ENCODE results near the gene ZFYVE16.
A peak's percentile ranks its signal among the peaks of the same experiment; 100 is the strongest.
"Not testable (repeated sequence)": the region's sequence is repeated elsewhere in the genome, so short reads cannot be mapped to it uniquely, and the experiment has no call there.

ZFYVE16 gene

DNA sequence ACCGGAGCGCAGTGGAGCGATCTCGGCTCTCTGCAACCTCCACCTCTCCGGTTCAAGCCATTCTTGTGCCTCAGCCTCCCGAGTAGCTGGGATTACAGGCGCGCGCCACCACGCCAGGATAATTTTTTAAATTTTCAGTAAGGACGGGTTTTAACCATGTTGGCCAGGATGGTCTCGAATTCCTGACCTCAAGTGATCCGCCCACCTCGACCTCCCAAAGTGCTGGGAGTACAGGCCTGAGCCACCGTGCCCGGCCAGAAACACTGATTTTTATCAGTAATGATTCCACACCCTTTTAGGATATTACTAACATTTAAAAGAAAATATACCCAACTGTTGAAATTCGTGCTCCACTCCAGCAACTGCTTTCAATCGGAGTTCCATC is 79.6 kb downstream of the ZFYVE16 start:
- DNase-seq (ENCODE audit: extremely low read depth in 1 of 2, low read depth in 1 of 2): no peak

DNA sequence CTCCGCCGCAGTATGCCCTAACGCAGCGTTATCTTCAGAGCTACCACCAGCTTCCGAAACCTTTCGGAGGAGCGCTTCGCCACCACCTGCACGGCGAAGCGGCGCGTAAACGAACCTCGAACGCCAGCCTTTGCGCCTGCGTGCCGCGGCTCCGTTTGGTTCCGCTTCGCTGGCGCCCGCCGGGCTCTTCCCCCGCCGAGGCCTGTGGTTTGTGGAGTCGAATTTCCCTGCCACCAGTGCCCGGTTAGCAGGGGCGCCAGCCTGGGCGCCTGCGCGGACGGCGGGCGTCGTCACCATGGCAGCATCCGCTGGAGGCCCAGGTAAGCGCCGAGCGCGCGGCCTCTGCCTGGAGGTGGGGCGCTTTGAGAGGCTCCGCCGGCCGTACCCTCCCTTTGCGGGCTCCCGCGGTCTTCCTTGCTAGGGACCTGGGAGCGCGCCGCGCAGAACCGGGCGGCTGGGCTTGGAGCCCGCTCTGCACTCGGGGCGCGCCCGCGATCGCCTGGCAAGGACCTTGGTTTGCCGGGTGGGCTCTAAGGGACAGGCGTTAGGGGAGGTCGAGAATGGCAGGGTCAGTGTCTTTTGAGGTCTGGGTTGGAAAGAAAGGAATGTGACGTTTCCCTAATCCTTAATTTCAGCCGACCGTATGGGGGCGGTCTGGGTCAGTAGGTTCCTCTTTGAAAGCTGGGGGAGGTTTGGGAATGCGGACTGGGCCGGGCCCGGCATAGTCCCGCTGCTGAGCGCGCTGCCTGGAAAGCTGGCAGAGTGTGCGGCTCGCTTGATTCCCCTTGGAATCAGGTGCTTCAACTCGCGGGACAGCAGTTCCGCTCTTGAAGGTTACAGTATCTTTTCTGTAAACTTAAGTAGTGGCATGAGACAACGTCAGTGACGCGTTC is 80.2 kb downstream of the ZFYVE16 start, which contains the start of gene FAM151B:
TSS of gene FAM151B (plus strand) at position 272 of the 893 bp plus-strand sequence. CDS start at position 296, 24 bp downstream.
- DNase-seq (ENCODE audit: extremely low read depth in 1 of 2, low read depth in 1 of 2): peak; percentile 14 to 37

GRCh38 chr5:80491296-80491695 is 83.4 kb downstream of the ZFYVE16 start:
- DNase-seq (ENCODE audit: extremely low read depth in 1 of 2, low read depth in 1 of 2): no peak

GRCh38 chr5:80492741-80493140 is 84.9 kb downstream of the ZFYVE16 start:
- DNase-seq (ENCODE audit: extremely low read depth in 1 of 2, low read depth in 1 of 2): no peak

DNA sequence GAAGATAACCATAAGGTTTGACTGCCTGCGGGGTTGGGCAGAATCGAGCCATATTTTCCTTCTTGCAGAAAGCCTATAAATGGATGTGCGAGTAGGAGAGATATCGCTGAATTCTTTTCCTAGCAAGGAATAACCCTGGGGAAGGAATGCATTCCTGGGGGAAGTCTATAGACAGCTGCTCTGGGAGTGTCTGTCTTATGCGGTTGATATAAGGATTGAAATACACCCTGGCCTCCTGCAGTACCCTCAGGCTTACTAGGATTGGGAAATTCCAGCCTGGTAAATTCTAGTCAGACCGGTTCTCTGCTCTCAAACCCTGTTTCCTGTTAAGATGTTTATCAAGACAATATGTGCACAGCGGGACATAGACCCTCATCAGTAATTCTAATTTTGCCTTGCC is 85.6 kb downstream of the ZFYVE16 start:
- not testable (repeated sequence) for DNase-seq (ENCODE audit: extremely low read depth in 1 of 2, low read depth in 1 of 2)

- no peak for DNase-seq (ENCODE audit: extremely low read depth in 1 of 2, low read depth in 1 of 2)
Observed at GRCh38 chr5:80495891-80496290, 88.0 kb downstream of the ZFYVE16 start.

DNA sequence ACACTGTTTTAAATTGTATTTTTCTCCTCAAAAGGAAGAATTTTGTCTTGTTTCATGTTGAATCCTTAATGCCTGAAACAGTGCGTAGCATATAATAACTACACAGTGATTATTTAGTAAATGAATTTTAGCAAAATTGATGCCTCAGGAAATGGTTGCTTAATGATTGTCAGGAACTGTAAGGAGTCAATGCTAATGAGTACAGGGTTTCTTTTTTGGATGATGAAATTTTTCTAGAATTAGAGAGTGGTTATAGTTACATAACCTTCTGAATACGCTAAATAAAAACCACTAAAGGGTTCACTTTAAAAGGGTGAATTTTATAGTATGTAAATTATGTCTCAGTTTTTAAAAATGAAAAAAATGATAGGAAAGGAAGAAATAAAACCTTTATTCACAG is 94.9 kb downstream of the ZFYVE16 start:
- DNase-seq (ENCODE audit: extremely low read depth in 1 of 2, low read depth in 1 of 2): no peak

DNA sequence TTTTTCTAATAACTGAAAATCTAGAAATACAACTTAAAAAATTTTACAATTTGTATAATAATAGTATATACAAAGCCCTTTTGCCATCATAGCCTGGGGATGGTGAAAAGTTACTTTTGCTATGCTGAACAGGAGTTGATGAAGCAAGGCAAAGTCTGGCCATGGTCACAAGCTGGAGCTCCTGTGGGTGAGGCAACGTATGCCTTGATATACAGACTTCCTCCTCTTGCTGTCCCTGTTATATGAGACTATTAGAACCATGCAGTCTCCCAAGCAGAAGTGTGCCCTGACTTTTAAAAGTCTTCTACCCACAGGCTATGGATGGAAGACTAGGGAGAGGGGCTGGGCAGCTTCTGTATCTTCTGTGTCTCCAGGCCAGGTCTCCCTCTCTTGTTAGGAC is 95.8 kb downstream of the ZFYVE16 start:
- DNase-seq (ENCODE audit: extremely low read depth in 1 of 2, low read depth in 1 of 2): no peak

- DNase-seq (ENCODE audit: extremely low read depth in 1 of 2, low read depth in 1 of 2): no peak
Observed at GRCh38 chr5:80504833-80505232, 97.0 kb downstream of the ZFYVE16 start.

GRCh38 chr5:80507663-80508062 is 99.8 kb downstream of the ZFYVE16 start:
- DNase-seq (ENCODE audit: extremely low read depth in 1 of 2, low read depth in 1 of 2): no peak

DNA sequence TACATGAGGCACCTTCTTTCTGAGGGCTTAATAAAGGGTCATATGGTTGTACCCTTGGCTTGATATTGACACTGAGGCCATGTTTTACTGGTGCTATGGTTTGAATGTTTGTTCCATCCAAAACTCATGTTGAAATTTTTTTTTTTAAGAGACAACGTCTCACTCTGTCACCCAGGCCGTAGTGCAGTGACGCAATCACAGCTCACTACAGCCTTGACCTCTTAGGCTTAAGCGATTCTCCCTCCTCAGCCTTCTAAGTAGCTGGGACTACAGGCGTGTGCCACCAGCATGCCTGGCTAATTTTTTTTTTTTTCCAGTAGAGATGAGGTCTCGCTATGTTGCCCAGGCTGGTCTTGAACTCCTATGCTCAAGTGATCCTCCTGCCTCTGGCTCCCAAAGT is 101.0 kb downstream of the ZFYVE16 start:
- DNase-seq (ENCODE audit: extremely low read depth in 1 of 2, low read depth in 1 of 2): no peak

- no peak for DNase-seq (ENCODE audit: extremely low read depth in 1 of 2, low read depth in 1 of 2)
Observed at GRCh38 chr5:80509362-80509761, 101.5 kb downstream of the ZFYVE16 start.

DNA sequence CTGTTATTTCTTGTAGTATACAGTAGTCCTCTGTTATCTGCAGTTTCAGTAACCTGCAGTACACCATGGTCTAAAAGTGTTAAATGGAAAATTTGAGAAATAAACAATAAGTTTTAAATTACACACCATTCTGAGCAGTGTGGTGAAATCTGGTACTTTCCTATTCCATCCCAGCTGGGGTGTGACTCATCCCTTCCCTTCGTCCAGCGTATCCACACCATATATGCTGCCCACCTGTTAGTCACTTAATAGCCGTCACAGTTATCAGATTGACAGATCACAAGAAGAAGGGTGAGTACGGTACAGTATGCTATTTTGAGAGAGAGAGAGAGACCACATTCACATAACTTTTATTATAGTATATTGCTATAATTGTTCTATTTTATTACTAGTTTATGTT is 109.0 kb downstream of the ZFYVE16 start:
- DNase-seq (ENCODE audit: extremely low read depth in 1 of 2, low read depth in 1 of 2): no peak
